Stimulated activated CD4-positive, alpha-beta T cell treated with anti-CD3 and anti-CD28 coated beads, Interleukin-15, amount 100 ng/mL, for 1 hour (primary cell): ENCODE data around the gene COBLL1.

ENCODE experiments used
- DNase-seq, 2 donors: peaks; one replicate each; pipeline ENCODE4 v3.0.0-alpha.2; 2020; ENCODE audit warnings: low read depth in 1 of 2, low spot score in 1 of 2

COBLL1 gene

DNA sequence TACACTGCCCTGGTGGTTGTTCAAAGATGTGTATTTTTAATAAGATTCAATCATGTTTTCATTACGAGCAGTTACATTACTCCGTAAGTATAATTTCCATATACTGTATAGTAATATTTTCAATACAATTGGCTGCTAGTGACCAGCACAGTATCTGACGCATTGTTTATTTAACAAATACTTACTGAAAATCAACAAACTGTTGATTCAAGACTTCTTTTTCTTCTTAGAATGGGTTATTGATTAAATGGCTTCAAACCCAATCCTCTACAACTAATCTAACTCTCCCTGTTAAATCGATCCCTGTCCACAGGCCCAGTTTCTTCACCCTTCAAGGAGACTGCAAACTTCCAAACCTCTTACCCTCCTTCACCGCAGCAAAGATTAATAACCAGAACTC is 18.5 kb downstream of the COBLL1 start:
- no peak for DNase-seq

DNA sequence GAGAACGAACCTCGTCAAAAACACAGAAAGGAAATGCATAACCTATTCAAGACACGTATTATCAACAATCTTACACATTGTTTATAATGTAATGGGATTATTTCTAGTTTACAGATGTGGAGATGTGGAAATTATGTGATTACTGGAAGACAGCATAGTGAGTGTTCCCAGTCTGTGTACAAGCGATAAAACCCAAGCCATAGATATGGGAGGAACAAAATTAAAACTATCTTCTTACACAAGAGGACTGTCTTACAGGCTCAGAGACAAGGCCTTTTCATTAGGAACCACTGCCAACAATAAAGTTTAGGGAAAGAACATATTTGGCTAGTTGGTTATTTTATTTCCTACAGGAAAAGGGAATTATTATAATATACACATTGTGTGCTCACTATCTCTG is 20.3 kb downstream of the COBLL1 start:
- no peak for DNase-seq

DNA sequence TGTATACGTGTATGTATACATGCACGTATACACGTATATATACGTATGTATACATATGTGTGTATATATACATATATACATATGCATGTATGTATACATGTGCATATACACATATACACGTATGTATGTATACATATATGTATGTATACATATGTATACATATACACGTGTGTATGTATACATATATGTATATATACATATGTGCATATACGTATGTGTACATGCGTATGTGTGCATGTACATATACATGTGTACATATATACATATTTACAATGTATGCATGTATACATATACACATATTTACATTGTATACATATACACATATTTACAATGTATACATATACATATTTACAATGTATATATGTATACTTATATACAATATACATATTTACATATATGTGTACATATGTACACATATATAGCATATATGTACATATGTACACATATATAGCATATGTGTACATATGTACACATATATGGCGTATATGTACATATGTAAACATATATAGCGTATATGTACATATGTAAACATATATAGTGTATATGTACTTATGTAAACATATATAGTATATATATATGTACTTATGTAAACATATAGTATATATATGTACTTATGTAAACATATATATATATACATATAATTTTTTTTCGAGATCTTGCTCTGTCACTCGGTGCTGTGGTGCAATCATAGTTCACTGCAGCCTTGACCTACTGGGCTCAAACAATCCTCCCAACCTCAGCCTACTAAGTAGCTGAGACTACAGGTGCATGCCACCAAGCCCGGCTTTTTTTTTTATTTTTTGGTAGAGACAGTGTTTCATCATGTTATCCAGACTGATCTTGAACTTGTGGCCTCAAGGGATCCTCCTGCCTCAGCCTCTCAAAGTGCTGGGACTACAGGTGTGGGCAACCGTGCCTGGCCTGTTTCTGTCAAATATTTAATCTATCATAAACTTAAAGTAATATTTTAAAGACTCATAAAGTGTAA is 23.2 kb downstream of the COBLL1 start:
- DNase-seq: no peak

DNA sequence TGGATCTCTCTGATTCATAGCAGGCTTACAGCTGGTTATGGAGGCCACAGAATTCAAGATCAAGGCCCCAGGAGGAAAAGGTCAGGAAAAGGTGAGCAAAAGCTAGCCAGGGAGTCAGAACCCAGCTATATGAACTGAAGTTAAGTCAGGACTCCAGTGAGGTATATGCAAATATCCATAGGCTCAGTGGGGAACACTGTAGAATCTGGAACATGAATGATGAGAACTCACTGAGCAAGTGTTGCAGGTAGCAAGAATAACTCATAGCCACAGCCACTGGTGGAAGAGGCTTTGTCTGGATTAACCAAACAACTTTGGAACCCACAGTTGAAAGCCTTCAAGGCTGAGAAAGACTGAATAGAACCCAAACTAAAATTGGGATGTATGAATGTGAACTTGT is 24.7 kb downstream of the COBLL1 start:
- no peak for DNase-seq

DNA sequence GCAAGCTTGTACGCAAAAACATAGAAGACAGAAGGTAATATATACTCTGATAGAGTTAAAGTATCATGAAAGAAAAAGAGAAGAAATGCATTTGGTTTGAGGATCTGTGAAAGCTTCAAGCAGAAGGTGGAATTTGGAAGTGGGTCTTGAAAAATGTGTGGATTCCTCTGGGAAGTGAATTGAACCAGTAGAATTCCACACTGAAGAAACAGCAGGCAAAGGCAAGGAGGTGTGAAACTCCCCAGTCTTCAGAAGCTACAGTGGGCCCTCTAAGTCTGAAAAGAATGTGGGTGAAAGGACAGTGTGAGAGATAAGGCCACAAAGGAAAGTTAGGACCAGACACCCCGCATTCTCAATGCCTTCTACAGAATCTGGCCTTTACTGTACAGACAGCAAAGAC is 25.6 kb downstream of the COBLL1 start:
- no peak for DNase-seq

DNA sequence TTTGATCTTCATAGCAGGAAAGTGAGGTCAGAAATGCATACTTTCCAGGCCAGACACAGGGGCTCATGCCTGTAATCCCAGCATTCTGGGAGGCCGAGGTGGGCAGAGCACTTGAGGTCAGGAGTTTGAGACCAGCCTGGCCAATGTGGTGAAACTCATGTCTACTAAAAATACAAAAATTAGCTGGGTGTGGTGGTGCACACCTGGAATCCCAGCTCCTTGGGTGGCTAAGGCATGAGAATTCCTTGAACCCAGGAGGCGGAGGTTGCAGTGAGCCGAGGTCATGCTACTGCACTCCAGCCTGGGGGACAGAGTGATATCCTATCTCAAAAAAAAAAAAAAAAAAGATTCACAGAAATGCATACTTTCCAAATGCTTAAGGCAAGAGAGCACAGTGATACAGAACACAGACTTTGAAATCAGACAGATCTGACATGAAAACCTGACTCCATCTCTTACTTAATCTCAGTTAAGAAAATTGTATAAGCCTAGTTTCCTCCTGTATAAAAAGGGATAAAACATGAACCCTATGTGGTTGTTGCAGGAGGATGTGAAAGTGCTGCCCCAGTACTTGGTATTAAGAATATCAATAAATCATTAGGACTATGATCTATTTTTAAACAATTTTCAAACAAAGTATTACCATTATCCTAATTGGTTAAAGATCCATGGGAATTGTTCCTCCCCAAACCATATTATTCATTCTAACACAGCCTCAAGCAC is 26.4 kb downstream of the COBLL1 start:
- DNase-seq: no peak

DNA sequence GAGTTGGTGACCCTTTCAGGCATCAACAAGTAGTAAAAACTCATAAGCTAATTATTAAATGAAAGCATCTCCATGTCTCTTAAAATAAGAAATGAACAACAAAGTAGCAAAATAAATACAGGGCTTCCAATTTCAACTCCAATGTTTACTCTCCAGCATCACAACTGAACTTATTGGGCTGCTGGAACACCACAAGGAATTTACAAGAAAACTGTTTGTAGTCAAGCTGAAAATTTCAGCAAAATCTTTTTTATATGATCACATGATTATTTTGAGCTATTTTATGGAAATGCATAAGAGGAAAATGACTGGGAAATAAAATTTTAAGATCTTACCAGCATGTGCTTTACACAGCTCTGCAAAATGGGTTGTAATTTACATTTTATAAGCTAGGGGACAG is 28.1 kb downstream of the COBLL1 start:
- no peak for DNase-seq

DNA sequence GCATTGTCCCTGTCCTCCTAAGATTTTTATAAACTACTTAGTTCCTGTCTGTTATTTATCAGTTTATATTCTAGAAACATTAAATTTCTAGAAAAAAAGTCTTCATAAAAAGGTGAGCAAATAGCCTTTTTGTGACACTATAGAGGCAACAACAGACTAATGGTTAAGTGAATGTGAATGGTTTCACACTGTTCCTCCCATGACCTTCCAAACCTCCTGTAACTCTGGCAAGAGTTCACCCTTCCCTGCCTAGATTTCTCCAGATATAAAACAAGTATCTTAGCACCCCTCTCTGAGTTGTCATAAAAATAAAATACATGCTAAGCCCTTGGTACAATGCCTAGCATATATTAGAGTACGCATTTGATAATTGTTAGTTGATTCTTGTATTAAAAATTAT is 29.2 kb downstream of the COBLL1 start:
- no peak for DNase-seq

DNA sequence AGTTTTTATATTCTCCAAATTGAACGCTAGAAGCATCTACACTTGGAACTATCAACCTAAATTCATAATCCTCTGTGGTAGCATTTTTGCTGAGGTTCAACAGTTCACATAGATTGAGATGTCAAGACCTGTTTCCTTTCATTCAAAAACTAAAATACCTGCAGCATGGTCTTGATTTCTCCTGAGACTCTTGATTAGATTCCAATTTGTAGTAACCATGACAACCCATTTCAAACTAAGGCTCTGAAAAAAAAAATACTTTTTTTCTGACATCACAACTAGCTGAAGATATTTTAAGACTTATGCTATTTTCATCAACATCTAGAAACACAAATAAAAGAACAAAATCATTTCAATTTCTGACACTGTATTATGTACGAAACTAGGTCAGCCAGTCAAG is 29.8 kb downstream of the COBLL1 start:
- no peak for DNase-seq

DNA sequence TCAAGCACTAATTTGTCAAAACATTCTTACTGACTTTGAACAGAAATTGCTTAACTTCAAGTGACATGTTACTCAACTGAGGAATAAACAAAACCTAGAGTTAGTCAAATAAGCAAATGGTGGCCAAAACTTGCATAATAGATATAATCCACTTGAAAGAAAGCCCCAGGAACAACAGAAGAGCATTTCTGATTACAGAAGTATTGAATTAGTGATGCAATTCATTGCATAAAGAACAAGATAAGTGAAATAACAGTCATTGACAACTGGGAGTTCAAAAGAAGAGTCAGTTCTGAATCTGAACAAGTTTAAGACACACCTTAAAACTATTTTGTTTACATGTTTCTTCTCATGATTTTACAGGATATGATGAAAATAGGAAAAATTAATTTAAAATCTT is 30.8 kb downstream of the COBLL1 start:
- no peak for DNase-seq

DNA sequence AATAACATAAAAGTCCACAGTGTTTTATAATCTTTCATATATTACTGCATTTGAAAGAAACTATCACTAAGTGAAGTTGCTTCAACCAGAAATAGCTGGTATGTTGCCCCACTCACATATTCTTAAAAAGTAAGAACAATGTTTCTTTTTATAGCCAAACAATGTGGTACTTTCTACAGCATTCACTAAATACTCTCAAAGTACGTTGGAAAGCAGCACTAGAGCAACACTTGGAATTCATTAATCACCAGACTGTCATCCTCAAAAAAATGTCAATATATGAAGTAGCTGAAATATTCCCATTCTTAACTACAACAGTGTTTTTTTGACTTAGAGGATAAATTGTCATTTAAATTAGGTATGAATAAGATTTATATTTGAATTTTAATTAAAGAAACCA is 32.8 kb downstream of the COBLL1 start:
- DNase-seq: no peak

DNA sequence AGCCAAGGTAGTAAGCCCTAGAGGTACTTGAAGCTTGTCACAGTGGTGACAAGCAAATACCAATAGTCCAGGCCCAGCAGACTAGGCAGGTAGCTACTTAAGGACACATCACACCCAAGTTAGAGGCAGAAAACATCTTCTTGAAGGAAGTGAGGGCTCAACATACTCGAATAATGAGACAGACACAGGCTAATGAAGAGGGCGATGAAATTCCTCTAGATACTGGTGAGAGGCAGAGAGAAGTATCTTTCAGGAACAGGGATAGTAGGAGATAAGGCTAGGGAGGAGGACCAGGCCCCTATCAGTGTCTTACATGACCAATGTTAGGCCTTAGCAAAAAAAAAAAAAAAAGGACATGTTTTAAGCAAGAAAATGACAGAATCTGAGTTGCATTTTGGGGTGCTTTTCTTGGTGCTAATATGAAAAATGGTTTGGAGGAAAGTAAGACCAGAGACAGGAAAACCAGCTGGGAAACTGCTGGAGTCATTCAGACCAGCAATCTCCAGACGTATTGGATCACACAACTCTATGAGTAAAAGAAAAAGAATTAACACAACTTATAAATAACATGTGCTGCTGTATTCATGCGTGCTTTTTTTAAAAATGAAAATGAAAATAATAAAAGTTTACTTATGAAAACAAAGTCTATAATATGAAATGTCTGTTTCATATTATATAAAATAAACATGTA is 37.7 kb downstream of the COBLL1 start:
- no peak for DNase-seq

DNA sequence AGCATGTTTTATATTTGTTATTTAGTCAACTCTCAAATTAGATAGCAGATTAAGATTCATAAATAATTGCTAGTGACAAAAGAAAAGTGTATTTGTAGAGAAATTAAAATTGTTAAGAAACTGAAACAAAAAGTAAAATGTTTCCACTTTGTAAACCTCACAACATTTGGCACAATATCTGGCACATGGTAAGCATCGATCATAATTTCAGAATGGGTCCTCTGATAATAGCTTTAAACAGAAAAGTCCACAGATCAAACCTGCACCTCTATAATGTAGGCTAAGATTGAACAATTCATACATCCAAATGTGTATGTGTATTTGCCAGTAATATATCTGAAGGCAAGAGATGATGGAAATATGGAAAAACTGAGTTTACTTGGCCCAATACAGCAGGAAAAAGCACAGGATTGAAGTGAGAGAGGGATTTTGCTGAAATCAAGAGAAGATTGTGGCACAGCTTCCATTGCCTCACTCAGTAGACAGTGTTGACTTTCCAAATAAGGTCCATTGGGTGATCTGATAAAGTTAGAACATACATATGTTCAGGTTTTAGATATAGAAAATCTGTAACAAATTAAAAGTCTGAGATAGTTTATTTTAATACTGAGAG is 39.4 kb downstream of the COBLL1 start:
- DNase-seq: no peak

DNA sequence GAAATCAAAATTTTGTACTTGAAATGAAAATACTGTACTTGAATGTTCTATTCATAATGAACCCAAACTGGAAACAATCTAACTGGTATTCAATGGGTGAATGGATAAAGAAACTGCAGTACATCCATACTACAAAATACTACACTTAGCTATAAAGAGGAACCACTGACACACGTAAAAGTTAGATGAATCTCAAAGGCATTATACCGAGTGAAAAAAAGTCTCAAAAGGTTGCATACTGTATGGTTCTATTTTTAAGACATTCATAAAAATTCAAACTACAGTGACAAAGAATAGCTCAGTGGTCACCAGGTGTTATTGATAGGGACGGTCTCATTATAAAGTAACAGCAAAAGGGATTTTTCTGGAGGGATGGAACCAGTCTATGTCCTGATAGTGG is 41.1 kb downstream of the COBLL1 start:
- no peak for DNase-seq

DNA sequence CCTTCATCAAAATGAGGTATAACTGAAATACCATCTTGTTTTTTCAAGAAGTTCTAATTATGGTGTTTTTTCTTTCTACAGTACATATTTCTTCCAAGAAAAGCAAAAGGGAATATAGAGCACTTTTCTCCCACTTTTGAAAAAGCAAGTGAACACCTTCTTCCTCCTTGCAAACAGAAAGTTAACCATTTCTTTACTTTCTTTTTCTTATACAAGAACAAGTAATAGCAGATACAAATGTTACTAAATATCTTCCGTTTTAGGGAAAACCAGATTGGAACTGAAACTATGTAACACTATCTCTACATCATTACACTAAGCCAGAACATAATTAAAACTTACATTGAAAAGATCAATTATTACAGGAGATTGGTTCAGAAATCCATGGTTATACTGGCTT is 44.0 kb downstream of the COBLL1 start:
- DNase-seq: no peak

DNA sequence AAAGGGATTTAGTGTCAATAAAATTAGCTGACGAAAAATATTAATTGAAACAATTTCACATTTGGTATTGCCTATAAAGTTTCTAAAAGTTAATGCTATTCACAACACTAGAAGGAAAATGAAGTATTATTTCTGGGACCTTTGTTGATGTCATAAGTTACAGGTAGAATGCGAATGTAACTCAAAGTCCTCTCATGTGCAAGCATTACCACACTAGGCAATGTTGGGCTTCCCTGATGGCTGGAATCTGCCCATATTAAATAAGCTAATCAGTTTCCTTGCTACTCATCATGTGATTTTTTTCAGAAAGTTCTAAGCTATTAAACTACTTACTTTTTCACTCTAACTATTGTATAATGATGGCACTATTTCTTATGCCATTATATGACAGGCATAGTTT is 44.6 kb downstream of the COBLL1 start:
- no peak for DNase-seq

DNA sequence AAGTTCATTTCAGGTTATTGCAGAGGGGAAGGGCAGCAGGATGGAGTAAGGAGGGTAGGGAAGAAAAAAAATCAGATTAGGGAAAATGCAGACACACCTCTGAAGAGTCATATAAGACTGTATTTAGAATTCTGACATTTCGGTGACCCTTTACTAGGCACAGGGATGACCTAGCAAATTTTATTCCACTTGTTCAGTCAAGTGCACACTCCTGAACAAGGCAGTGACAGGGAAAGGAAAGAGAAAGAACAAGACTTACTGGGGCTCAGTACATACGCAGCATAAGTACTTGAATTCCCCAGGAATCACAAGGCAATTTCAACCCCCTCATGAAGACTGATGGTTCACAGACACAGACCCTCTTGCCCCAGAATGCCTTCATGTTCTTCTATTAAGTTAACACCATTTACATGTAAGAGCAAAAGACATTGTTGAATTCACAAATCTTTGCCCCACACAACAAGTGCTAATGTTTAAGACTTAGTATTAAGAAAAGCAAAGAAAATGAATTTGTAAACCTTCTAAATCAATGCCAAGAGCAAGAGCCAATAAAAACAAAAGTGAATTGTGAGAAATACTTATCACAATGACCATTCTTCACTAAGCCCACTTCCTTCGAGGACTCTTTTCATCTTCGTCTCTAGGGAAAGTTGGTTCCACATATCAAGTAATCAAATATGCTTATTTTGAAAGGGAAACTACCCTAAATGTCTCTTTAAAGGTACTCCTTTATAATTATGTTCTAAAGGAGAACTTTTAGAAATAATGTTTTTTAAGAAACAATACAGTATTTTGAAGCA is 47.0 kb downstream of the COBLL1 start:
- no peak for DNase-seq

DNA sequence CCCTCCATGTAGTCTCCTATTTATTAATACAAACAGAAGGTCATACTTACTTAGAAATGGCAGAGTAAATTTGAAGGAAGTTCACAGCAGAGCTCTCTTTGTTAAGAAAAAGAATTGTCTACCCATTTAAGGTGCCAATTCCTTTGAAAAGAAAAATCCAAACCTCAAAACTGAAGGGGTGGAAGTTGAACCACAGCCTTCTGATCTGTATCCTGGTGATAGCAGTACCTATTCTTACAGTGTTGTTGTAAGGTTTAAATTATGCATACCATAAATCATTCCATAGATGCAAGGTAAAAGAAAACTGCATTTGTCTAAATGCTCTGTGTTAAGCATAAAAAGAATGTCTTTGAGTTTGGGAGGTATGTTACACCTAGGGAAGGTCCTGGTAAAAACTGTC is 47.6 kb downstream of the COBLL1 start:
- no peak for DNase-seq

DNA sequence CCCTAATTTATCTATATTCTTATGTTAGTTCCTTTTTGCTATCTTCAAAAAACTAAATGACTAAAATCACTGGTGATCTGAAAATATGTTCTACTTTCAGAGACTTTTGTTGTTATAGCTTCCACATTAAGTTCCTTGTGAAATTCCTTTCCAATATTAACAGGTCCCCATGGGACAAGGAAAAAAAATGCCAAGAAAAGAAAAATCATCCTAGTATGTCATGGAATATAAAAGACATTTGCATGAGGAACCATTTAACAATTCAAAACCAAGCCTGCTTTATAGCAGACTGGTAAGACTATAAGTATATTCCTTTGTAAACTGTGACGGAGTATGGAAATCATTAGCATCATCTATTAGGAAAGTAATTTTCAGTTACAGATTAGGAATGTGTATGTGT is 48.1 kb downstream of the COBLL1 start:
- no peak for DNase-seq

DNA sequence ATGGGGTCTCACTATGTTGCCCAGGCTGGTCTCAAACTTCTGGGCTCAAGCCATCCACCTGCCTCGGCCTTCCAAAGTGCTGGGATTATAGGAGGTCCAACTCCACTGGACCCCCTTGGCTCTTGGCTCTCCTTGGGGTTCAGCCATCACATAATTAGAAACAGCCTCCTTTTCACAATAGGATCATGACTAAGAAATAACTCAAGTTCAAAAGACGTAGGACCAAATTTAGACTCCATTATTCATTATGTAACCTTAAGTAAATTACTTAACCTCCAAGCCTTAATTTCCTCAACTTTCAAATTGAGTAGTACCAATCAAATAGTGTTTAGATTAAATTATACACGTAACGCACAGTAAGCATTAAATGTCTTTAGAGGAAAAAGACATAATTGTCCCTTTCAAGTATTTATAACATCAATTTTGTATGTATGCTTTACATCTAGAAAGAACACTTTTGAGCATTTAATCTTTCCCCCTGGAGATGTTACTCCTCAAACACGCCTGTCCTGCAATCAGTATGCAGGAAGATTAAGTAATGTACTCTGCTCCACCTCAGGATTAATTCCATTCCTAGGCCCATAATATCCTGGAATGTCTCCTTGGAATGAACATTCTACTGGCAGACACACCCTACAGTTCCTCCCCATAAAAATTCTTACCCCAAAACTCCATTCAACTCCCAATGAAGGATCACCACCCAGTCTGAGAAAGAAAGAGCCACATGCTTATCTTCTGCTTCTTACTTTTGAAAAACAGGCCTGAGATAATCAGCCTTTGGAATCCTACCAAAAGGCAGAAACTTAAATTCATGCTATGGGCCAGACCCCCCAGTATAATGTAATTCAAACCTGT is 49.1 kb downstream of the COBLL1 start:
- no peak for DNase-seq
